HG02610 (cell line): Measurements from ENCODE around the gene ITSN2.
"Not testable (repeated sequence)": the region's sequence is repeated elsewhere in the genome, so short reads cannot be mapped to it uniquely, and the experiment has no call there.

Experiments used
- ATAC-seq: cut with Tn5 transposase; IDR thresholded peaks from one replicate; pipeline ENCODE4 v1.9.1; 2021; ENCODE audit warnings: mild to moderate bottlenecking, moderate library complexity; ENCODE audit not compliant: unreplicated experiment

ITSN2 gene

GRCh38 chr2:24360050-24360962 is at the start of gene ITSN2:
ITSN2 (minus strand) TSS chr2:24360536; CDS start chr2:24328082, 32,454 bp downstream.
- ATAC-seq, result peak; percentile 82

- ATAC-seq, result no peak
These were observed 48.8 kb upstream of the ITSN2 start for GRCh38 chr2:24409171-24409570.

DNA sequence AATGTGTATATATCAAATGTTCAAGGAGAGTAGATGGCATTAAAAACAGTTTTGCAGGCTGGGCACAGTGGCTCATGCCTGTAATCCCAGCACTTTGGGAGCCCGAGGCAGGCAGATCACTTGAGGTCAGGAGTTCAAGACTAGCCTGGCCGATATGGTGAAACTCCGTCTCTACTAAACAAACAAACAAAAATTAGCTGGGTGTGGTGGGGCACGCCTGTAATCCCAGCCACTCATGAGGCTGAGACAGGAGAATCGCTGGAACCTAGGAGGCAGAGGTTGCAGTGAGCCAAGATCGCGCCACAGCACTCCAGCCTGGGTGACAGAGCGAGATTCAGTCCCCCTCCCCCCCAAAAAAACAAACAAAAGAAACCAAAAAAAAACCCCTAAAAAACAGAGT is 48.4 kb upstream of the ITSN2 start:
- not testable (repeated sequence) for ATAC-seq

DNA sequence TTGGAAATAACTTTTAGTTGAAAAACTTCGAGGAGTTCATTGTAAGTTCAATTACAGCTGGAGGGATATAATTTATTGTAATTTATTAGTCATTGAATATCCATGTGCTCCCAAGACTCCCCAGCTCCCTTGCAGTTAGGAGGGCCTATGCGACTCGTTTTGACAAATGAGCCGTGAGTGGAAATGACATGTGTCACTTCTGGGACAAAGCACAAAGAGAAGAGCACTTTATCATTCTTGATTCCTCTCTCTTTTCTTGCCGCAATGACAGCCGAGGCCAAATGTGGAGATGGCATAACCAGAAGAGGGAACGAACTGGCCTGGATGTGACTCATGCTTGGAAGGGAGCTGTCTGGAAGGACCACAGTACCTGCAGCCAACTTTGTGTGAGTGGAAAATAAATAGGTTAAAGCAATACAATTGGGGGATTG is 44.2 kb upstream of the ITSN2 start:
- ATAC-seq, result no peak

DNA sequence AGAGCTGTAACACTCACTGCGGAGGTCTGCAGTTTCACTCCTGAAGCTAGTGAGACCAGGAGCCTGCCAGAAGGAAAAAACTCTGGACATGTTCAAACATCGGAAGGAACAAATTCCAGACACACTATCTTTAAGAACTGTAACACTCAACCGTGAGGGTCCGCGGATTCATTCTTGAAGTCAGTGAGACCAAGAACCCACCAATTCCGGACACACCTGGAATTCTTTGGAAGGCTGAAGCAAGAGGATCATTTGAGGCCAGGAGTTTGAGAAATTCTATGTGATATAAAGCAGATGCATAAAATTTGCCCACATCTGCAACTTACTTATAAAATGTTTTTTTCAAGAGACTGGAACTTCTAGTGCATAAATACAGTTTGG is 43.5 kb upstream of the ITSN2 start:
- ATAC-seq, result no peak

DNA sequence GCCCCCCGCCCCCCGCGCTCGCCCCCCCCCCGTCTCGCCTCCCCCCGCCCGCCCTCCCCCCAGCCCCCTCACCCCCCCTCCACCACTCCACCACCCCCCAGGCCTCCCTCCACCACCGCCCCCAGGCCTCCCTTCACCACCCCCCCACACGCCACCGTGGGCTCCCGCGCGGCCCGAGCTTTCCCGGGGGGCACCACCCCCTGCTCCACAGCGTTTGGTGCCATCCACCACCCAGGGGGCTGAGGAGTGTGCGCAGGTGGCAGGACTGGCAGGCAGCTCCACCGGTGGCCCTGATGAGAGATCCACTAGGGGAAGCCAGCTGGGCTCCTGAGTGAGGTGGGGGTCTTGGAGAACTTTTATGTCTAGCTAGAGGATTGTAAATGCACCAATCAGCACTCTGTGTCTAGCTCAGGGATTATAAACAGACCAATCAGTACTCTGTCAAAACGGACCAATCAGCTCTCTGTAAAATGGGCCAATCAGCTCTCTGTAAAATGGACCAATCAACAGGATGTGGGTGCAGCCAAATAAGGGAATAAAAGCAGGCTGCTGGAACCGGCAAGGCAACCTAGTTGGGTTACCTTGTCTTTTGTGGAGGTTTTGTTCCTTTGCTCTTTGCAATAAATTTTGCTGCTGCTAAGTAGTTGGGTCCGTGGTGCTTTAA is 43.0 kb upstream of the ITSN2 start:
- ATAC-seq, result no peak

DNA sequence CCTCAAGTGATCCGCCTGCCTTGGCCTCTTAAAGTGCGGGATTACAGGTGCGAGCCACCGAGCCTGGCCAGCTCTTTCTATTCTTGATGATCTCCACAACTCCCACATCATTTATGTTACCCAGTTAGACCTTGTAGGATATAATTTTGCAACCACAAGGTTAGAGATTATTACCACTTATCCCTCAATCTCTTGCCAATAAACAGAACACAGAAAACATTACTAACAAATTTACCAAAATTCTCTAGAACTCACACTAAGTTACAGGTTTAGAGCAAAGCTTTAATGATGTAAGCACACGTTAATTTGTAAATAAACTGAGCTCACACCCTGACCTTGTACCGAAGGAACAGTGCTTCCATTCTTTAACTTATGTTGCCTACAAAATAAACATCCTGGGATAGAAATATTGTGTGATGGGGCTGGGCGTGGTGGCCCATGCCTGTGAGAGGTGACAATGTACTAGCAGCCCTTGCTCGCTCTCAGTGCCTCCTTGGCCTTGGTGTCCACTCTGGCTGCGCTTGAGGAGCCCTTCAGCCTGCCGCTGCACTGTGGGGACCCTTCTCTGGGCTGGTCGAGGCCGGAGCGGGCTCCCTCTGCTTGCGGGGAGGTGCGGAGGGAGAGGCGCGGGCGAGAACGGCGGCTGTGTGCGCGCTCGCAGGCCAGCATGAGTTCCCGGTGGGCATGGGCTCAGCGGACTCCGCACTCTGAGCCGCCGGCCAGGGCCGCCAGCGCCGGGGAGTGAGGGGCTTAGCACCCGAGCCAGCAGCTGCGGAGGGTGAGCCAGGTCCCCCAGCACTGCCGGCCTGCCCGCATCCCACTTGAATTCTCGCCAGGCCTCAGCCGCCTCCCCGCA is 42.1 kb upstream of the ITSN2 start:
- ATAC-seq, result no peak

DNA sequence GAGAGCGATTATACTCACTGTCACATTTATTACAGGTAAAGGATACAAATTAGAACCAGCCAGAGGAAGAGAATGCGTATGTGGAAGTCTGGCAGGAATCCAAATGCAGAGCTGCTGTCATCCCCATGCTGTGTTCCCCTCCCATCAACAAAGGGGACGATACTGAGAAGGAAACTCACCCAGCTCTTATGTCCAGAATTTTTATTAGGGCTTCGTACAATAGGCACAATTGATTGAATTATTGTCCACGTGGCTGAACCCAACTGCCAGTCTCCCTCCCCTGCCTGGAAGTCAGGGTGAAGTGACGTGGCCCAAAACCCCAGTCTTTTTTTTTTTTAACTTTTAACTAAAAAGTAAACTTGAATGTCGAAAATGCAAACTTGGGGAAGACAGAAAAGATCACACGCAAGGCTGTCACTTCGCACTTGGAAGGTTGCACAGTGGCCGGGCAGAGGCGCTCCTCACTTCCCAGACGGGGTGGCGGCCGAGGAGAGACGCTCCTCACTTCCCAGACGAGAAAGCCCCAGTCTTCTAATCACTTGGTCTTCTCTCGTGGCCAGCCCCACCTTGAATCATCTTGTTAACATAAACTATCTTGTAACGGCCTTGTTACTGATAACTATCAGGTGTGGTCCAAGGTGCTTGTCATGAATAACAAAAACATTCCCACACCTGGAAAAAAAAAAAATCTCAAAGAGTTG is 40.0 kb upstream of the ITSN2 start:
- no peak for ATAC-seq

DNA sequence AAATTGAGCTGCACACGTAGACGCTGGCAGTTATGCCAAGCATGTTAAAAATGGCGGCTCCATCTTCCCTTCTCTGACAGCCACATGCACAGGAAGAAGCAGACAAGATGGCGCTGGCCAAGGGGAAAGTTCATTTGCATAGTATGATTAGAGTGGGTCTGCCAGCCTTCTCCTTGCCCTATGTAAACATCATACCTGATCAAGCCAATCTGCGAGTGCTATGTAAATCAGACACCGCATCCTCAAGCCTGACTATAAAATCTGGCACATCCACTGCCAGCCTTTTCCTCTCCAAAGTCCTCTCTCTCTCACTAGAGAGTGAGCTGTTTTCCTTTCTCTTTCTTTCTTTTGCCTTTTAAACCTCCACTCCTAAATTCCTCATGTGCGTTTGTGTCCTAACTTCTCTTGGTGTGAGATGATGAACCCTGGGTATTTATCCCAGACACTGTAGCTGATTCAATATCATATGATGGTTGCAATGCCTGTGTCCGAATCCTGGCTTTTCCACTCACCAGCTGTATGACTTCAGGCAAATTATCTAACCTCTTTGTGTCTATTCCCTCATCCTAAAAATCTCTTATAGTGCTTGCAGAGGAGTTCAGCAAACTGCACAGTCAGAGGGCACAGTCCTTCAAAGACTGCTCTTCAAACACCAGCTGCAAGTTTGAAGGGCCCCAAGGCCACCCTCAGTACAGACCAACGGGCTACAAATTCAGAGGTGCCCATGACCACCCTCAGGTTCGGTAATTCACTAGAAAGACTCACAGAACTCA is 39.3 kb upstream of the ITSN2 start:
- no peak for ATAC-seq

DNA sequence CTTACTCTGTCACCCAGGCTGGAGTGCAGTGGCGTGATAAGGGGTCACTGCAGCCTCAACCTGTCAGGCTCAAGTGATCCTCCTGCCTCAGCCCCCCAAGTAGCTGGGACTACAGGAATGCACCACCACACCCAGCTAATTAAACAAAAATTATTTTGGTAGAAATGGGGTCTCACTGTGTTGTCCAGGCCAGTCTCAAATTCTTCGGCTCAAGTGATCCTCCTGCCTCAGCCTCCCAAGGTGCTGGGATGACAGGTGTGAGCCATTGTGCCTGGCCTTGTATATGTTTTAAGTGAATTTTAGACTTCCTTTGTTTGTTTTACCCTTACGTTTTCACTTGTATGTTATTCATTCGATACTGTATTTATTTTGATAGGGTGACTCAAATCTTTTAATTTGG is 34.7 kb upstream of the ITSN2 start:
- ATAC-seq, result no peak

GRCh38 chr2:24392542-24393059 is 32.3 kb upstream of the ITSN2 start:
- no peak for ATAC-seq

DNA sequence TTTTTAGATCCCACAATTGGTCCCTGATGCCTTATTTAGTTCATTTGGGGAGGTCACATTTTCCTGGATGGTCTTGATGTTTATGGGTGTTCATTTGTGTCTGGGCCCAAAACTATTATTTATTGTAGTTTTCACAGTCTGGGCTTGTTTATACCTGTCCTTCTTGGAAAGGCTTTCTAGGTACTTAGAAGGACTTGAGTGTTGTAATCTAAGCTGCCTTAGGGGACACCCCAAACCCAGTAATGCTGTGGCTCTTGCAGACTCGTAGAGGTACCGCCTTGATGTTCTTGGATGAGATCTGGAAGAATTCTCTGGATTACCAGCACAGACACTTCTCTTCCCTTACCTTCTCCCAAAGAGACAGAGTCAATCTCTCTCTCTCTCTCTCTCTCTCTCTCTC is 25.0 kb upstream of the ITSN2 start:
- no peak for ATAC-seq

GRCh38 chr2:24382363-24383073 is 22.2 kb upstream of the ITSN2 start:
- ATAC-seq, result no peak

DNA sequence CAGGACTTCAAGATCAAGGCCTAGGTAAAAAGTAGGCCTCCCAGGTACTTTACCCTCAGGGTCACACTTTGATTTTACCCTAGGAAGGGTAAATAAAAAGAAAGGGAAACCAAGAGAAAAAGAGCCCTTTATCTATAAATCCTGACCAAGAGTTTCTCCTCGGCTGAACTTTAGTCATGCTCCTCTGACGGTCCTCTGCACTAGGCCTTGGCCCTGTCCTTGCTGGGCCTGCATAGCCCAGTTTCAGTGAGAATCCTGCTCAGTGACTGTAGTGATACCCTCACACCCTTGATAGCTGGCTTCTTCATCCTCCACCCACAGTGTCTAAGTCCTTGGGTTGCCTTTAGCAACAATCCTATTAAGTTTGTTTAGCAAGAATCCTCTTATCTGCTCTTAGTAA is 20.5 kb upstream of the ITSN2 start:
- no peak for ATAC-seq

DNA sequence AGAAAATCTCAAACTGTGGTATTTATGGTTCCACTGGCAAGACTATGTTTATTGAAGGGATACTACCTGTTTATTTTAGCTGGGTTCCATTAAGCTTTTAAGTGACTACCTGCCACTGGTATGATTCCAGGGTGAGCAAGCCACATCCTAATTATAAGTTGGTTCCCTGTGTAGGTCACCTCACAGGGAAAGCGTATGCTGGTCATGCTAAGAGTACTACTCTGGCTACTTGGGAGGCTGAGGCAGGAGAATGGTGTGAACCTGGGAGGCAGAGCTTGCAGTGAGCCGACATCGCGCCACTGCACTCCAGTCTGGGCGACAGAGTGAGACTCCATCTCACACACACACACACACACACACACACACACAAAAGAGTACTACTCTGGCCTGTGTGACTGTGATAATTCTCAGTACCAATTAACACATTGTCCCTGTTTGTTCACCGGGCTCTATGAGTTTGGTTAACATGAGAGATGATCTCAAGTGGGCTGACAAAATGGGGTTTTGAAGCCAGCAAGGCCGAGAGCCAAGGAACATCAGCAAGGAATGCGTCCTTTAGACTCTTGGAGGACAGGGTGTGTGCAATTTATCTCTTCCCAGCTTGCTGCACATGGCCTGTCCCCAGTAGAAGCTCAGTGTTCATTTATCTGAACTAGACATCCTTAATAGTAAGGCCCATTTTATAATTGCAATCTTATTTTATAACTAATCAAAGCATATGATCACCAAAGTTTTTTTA is 15.2 kb upstream of the ITSN2 start:
- no peak for ATAC-seq

DNA sequence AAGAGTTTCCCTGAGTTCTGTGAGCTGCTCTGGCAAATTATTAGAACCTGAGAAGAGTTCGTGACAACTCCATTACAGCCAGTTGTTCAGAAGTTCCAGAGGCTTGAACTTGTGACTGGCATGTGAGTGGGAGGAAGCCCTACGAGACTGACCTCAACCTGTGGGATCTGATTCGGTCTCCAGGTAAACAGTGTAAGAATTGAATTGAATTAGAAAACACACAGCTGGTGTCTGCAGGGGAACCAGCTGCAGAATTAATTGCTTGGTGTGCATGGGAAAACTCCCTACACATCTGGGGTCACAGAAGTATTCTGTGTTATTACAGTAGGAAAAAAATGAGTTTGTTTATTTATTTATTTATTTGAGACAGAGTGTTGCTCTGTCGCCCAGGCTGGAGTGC is 14.0 kb upstream of the ITSN2 start:
- no peak for ATAC-seq

DNA sequence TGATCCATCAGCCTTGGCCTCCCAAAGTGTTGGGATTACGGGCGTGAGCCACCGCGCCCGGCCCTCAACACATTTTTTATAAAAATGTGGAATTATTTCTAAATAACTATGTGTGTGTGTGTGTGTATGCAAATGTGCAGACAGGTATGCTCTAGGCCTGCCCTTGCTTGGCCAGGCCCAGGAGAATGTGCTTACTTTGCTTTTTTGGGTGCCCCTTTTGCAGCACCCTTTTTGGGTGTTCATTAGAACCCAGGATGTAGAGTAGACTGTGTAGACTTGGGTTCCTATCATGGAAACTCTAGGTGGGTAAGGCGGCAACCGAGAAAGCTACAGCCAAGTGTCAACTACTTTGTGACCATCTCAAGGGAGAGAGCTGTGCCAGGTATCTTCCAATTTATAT is 11.7 kb upstream of the ITSN2 start:
- no peak for ATAC-seq

DNA sequence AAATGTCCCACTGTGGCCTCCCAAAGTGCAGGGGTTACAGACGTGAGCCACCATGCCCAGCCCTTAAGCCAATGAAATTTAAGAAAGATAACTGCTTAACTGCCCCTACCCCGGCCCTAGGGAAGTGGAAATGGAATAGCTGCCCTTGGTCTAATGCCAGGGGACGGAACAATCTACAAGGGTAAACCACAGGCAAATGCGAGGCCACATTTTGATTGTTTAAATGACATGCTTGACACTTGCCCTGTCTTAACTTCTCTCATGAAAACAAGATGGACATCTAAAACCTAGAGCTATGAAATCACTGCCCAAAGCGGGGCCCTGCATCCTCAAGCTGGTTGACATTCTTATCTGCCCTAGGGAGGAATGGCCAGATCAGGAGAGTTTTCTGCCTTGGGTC is 5.5 kb upstream of the ITSN2 start:
- no peak for ATAC-seq
